A673 (cell line): ENCODE results near the gene DNAJC12. TPM values are rescaled to one million over a fixed set of nuclear protein-coding genes. Genes with fewer than 3 reads are reported as not detected.
"Not testable (repeated sequence)": the region's sequence is repeated elsewhere in the genome, so short reads cannot be mapped to it uniquely, and the experiment has no call there.

Source experiments
- BruUV-seq: library from RNA; stranded (reverse); fragments of 400-500 nt; replicated peaks from 2 replicates; lab custom pipeline; 2021; lab: Mats Ljungman, UMichigan
- CTCF ChIA-PET: fragments of 300-600 bp; sonication (Branson Sonifier 250); formaldehyde crosslinking; loops from one replicate; lab custom pipeline; 2022; ENCODE audit warnings: antibody characterized with exemption; lab: Charles Lee
- POLR2A ChIA-PET: fragments of 300-600 bp; sonication (Branson Sonifier 250); formaldehyde crosslinking; loops from one replicate; lab custom pipeline; 2022; ENCODE audit warnings: antibody characterized with exemption; ENCODE audit not compliant: low non-redundant PET; lab: Charles Lee
- DNase-seq: peaks from one replicate; pipeline ENCODE4 v3.0.0-alpha.2; 2015; ENCODE audit warnings: low spot score
- H3K27ac ChIP-seq: fragments of 200-600 bp; sonication (generic); 2 replicates; pipeline ENCODE4 v1.5.1; 2016; ENCODE audit warnings: mixed run types, low read depth, mild to moderate bottlenecking, mixed read lengths, antibody characterized with exemption, low read length; ENCODE audit not compliant: poor library complexity, severe bottlenecking
- H3K27me3 ChIP-seq: fragments of 200-600 bp; sonication (generic); replicated peaks from 2 replicates; pipeline ENCODE4 v1.6.1; 2017; ENCODE audit warnings: mixed run types, low read depth, mild to moderate bottlenecking, mixed read lengths, antibody characterized with exemption, low read length; ENCODE audit not compliant: insufficient read depth, poor library complexity
- H3K36me3 ChIP-seq: fragments of 200-600 bp; sonication (generic); 2 replicates; pipeline ENCODE4 v1.6.1; 2016; ENCODE audit warnings: mixed run types, mild to moderate bottlenecking, mixed read lengths, antibody characterized with exemption, low read length; ENCODE audit not compliant: insufficient read depth, poor library complexity, severe bottlenecking
- H3K4me1 ChIP-seq: fragments of 200-600 bp; sonication (generic); 2 replicates; pipeline ENCODE4 v1.6.1; 2017; ENCODE audit warnings: mixed run types, mild to moderate bottlenecking, mixed read lengths, antibody characterized with exemption, low read length; ENCODE audit not compliant: insufficient read depth, poor library complexity, severe bottlenecking
- H3K4me3 ChIP-seq: fragments of 200-600 bp; sonication (generic); 2 replicates; pipeline ENCODE4 v1.5.1; 2016; ENCODE audit warnings: low read depth, mixed run types, mild to moderate bottlenecking, mixed read lengths, low read length; ENCODE audit not compliant: poor library complexity, severe bottlenecking
- H3K9me3 ChIP-seq: fragments of 200-600 bp; sonication (generic); 2 replicates; pipeline ENCODE4 v1.6.1; 2016; ENCODE audit warnings: mixed run types, low read depth, mild to moderate bottlenecking, mixed read lengths, antibody characterized with exemption, low read length; ENCODE audit not compliant: poor library complexity, severe bottlenecking
- EZH2 ChIP-seq: fragments of 200-600 bp; sonication (generic); IDR thresholded peaks from 2 replicates; pipeline ENCODE4 v1.6.1; 2017; ENCODE audit warnings: borderline replicate concordance, low read depth, mild to moderate bottlenecking, mixed read lengths, antibody characterized with exemption, low read length; ENCODE audit not compliant: poor library complexity, severe bottlenecking
- intact Hi-C: fragments of 100-400 bp; cut with micrococcal nuclease; formaldehyde crosslinking; loops from one replicate; pipeline ENCODE4 v1.10.0; 2022; ENCODE audit not compliant: unreplicated experiment
- total RNA-seq: library from RNA; stranded (reverse); gene quantifications from 2 replicates; pipeline ENCODE4 v1.2.3, GENCODE V29; 2021
- TF ChIP-seq, protein P1 (sequence below): fragments of 300-800, 200-600 bp; sonication (generic); conservative IDR thresholded peaks from 2 replicates; pipeline ENCODE4 v1.5.1; 2017; ENCODE audit warnings: low read depth, mild to moderate bottlenecking, antibody characterized with exemption, low read length, moderate library complexity, mixed read lengths

Gene DNAJC12
- total RNA-seq, 1 experiment from 2014 or later = 182 TPM

DNA sequence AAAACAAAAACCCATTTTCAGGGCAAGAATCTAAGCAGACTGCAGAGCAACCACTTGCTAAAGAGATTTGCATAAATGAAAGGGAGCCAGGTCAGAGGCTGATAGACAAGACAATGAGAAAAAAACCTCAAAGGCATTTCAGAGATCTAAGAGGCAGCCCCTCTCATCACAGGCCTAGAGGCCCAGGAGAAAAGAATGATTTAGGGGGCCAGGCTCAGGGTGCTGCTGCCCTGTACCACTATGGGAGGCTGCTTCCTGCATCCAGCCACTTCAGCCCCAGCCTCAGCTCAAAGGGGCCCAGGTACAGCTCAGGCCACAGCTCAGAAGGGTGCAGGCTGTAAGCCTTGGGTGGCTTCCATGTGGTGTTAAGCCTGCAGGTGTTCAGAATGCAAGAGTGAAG lies 3.7 kb upstream of the DNAJC12 start:
- TF ChIP-seq, protein P1, sequence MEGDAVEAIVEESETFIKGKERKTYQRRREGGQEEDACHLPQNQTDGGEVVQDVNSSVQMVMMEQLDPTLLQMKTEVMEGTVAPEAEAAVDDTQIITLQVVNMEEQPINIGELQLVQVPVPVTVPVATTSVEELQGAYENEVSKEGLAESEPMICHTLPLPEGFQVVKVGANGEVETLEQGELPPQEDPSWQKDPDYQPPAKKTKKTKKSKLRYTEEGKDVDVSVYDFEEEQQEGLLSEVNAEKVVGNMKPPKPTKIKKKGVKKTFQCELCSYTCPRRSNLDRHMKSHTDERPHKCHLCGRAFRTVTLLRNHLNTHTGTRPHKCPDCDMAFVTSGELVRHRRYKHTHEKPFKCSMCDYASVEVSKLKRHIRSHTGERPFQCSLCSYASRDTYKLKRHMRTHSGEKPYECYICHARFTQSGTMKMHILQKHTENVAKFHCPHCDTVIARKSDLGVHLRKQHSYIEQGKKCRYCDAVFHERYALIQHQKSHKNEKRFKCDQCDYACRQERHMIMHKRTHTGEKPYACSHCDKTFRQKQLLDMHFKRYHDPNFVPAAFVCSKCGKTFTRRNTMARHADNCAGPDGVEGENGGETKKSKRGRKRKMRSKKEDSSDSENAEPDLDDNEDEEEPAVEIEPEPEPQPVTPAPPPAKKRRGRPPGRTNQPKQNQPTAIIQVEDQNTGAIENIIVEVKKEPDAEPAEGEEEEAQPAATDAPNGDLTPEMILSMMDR = no peak
- no peak for TF ChIP-seq EZH2
- H3K9me3 ChIP-seq = no peaks in the 10 kb centered on the region
- ChIA-PET POLR2A (no interaction called here), CTCF (no interaction called here)
- H3K4me3 ChIP-seq = no peak overlapping the region
- no TSS peak for BruUV-seq
- DNase-seq = no peak
- H3K4me1 ChIP-seq = no peaks in the 10 kb centered on the region
- H3K27ac ChIP-seq = no peak overlapping the region
- no peaks in the 10 kb centered on the region for H3K27me3 ChIP-seq
- intact Hi-C loops = no loop called here
- no peaks in the 10 kb centered on the region for H3K36me3 ChIP-seq

DNA sequence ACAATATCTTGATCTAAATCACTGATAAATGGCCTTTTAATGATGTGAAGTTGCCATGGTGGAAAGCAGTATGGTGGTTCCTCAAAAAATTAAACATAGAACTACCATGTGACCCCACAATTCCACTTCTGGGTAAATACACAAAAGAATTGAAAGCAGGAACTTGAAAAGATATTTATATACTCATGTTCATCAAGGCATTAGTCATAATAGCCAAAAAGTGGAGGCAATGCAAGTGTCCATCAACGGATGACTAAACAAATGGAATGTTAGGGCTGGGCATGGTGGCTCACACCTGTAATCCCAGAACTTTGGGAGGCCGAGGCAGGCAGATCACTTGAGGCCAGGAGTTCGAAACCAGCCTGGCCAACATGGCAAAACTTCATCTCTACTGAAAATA lies 2.0 kb upstream of the DNAJC12 start:
- no peak overlapping the region for H3K4me3 ChIP-seq
- no peak for TF ChIP-seq EZH2
- TF ChIP-seq, protein P1 = no peak
- no peak for DNase-seq
- H3K36me3 ChIP-seq = no peaks in the 10 kb centered on the region
- H3K27me3 ChIP-seq = no peaks in the 10 kb centered on the region
- ChIA-PET POLR2A (no interaction called here), CTCF (no interaction called here)
- intact Hi-C loops = no loop called here
- no peaks in the 10 kb centered on the region for H3K9me3 ChIP-seq
- no TSS peak for BruUV-seq
- no peak overlapping the region for H3K27ac ChIP-seq
- no peaks in the 10 kb centered on the region for H3K4me1 ChIP-seq

DNA sequence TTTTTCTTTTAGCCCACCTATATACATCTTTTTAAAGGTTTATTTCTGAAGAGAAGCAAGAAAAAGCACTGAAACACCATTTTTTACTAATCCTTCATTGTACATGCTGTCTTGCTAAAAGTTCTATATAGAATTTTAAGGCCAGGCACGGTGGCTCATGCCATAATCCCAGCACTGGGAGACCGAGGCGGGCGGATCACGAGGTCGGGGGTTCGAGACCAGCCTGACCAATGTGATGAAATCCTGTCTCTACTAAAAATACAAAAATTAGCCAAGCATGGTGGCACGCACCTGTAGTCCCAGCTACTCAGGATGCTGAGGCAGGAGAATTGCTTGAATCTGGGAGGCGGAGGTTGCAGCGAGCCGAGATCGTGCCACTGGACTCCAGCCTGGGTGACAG lies 1.5 kb upstream of the DNAJC12 start:
- intact Hi-C loops, H3K9me3 ChIP-seq, BruUV-seq: not testable (repeated sequence)

DNA sequence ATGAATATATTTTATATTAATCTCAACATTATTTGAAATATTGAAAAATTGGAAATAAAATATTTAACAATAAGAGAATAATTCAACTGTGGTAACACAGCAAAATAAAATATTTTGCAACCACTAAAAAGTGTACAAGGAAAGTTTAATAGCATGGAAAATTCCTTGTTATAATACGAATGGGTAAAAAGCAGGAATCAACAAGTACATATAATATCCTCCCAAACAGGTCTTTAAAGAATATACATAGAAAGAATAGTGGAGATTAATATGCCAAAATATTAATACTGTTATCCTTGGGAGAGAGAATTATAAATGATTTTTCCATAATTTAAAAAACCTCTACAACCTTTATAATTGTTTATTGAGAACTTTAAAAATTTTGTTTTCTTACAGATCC lies 1.0 kb downstream of the DNAJC12 start:
- ChIA-PET CTCF (interaction anchor here (0.6 kb wide), 1 partner anchor 17 kb away, joined by 3 read pairs; no protein-coding TSS in a partner anchor), POLR2A (no interaction called here)
- peak overlapping the region; percentile 72 for H3K27ac ChIP-seq
- H3K4me3 ChIP-seq = peak overlapping the region; percentile 55
- intact Hi-C loops = no loop called here
- TF ChIP-seq, protein P1 = no peak
- TF ChIP-seq EZH2 = no peak
- H3K9me3 ChIP-seq = no peaks in the 10 kb centered on the region
- no peaks in the 10 kb centered on the region for H3K27me3 ChIP-seq
- peaks cover 25% of the 10 kb centered on the region for H3K4me1 ChIP-seq
- H3K36me3 ChIP-seq = no peaks in the 10 kb centered on the region
- no peak for DNase-seq
- no TSS peak for BruUV-seq

More for the DNA sequence above, 1.5 kb upstream of the DNAJC12 start:
- H3K4me3 ChIP-seq, POLR2A ChIA-PET, H3K4me1 ChIP-seq, DNase-seq, H3K36me3 ChIP-seq, CTCF ChIA-PET, H3K27me3 ChIP-seq, H3K27ac ChIP-seq: not testable (repeated sequence)
